Esophagus muscularis mucosa (tissue), 4 donors: ENCODE results near the gene CYB5A.
A peak's percentile ranks its signal among the peaks of the same experiment; 100 is the strongest.

Experiments
- CTCF ChIP-seq, 3 experiments: fragments of 200-600 bp in 2 of 3; fragments of 450-650 bp in 1 of 3; sonication (generic) in 2 of 3; IDR thresholded peaks; one replicate each; pipeline ENCODE4 v1.5.1; 2017 to 2019; ENCODE audit warnings: antibody characterized with exemption in 3 of 3, mild to moderate bottlenecking in 2 of 3, moderate library complexity in 1 of 3
- EP300 ChIP-seq: sonication (generic); formaldehyde crosslinking; IDR thresholded peaks from one replicate; pipeline ENCODE4 v1.6.1; 2017; ENCODE audit warnings: antibody characterized with exemption
- POLR2A ChIP-seq: fragments of 450-650 bp; IDR thresholded peaks from one replicate; pipeline ENCODE4 v1.6.1; 2017; ENCODE audit warnings: antibody characterized with exemption, moderate library complexity, mild to moderate bottlenecking, low read depth
- POLR2AphosphoS5 ChIP-seq, 2 donors: sonication (generic); formaldehyde crosslinking; IDR thresholded peaks; one replicate each; pipeline ENCODE4 v1.6.1; 2017; ENCODE audit warnings: antibody characterized with exemption in 2 of 2

- TF ChIP-seq POLR2A (no peak), CTCF (IDR thresholded peaks at IDR 0.05) (peak in 1 of 3 experiments; percentile 33), POLR2AphosphoS5 (IDR thresholded peaks at IDR 0.05) (no peak), EP300 (no peak)
Measured at GRCh38 chr18:74331404-74331803, 39.6 kb upstream of the CYB5A start.
